Measurements from ENCODE around the gene UCP3.
"Not testable (repeated sequence)": the region's sequence is repeated elsewhere in the genome, so short reads cannot be mapped to it uniquely, and the experiment has no call there.

Gene UCP3

DNA sequence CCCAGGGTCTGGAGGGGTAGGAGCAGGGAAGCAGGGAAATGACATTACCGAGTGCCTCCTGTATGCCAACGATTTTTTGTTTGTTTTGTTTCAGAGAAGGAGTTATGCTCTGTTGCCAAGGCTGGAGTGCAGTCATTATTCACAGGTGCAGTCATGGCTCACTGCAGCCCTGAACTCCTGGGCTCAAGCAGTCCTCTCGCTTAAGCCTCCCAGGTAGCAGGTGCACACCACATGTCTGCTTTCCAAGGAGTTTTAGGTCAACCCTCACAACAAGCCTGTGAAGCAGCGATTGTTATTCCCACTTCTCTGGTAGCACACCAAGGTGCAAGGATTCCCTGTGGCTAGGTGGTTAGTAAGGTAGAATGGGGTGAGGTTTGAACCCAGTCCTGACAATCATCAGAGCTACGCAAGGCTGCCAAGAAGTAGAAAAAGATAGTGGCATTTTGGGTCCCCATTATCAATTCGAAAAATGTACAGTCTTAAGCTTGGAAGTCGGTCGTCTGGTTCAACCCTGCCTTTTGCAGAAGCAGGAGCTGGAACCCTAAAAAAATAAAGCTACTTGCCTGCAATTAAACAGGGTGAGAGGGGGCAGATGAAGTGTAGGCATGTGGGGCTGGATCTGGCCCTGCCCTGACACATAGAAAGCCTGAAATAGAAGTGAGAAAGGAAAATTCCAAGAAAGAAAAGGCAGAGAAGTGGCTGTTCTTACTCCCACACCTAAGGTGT is 9.1 kb downstream of the UCP3 start:
- no peak for DNase-seq

DNA sequence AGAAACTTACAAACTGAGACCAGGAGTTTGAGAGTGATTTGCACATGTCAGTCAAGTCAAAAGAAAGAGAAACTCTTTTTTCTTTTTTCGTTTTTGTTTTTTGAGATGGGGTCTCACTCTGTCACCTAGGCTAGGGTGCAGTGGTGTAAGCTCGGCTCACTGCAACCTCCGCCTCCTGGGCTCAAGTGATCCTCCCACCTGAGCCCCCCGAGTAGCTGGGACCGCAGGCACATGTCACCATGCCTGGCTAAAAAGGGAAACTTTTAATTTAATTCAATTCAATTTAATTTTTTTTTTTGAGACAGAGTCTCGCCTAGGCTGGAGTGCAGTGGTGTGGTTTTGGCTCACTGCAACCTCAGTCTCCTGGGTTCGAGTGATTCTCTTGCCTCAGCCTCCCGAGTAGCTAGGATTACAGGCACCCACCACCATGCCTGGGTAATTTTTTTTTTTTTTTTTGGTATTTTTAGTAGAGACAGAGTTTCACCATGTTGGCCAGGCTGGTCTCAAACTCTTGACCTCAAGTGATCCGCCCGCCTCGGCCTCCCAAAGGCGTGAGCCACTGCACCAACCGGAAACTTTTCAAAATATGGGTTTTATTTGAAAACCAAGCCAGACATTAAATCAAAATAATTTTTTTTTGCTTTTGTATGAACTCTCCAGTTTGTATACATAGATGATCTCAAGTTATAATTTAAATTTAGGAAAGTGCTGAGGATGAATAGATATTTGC is 9.9 kb downstream of the UCP3 start:
- DNase-seq: no peak

DNA sequence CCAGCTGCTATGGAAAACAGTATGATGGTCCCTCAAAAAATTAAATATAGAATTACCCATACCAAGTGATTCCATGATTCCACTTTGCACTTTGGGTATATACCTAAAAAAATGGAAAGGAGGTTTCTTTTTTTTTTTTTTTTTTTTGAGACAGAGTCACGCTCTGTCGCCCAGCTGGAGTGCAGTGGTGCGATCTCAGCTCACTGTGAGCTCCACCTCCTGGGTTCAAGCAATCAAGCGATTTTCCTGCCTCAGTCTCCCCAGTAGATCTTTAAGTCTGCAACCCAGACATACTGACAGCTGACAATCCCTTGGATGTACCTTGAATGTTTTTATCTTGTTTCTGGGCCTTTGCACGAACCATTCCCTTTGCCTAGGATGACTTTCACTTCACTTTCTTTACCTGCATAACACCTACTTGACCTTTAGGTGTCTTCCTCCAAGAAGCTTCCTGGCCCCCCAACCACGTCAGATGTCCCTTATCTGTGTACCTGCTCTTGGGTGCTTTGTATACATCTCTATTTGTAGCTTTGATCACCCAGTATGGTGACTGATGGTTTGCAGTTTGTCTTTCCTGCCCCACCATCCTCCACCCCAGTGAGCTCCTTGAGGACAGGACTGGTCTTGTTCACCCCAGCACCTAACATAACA is 11.6 kb downstream of the UCP3 start:
- no peak for DNase-seq

DNA sequence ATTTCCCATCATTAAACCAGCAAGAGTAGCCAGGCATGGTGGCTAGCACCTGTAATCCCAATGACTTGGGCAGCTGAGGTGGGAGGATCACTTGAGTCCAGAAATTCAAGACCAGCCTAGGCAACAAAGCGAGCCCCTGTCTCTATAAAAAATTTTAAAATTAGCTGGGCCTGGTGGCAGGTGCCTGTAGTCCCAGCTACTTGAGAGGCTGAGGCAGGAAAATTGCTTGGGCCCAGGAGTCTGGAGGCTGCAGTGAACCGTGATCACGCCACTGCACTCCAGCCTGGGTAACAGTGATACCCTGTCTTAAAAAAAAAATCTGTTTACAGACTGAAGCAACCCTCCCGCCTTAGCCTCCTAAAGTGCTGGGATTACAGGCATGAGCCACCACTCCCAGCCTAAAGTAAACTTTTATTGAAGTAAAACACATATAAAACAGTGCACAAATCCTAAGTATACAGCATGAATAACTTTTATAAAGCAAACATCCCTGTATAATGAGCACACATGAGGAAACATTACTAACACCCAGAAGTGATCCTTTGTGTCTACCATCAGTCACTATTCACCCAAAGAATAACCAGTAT is 12.6 kb downstream of the UCP3 start:
- no peak for DNase-seq

DNA sequence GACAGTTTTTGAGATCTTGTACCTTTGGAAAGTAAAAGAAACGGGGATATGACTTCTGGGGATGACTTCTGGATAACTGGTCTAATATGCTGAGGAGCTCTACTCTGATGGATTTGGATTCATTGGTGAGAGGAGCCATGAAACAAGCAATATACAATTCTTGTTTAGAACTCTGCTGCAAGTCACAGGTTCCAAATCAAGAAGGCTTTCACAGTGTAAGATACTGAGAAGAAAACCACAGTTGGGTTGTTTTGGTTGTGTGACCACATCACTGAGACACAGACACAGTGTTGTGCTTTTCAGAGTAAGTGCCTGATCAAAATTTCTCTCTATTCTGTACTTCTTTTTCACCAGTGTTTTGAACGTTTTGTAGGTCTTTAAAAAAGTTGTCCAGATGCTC is 13.2 kb downstream of the UCP3 start:
- no peak for DNase-seq

DNA sequence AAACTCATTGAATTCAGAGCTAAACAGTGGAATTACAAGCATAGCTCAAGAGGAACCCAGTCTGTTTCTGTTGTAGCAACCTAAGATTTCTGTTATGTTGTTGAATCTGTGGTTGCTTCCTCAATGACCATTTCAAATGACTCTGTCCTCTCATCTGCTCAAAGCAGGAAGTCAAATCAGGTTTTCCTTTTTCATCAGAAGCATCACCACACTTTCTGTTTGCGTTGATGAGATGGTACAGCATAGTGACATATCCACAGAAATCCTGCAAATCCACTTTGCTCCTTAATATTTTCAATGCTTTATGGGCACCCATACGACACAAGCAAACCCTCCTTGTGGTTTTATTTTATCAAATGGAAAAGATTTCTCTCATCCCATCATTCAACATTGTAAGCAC is 13.6 kb downstream of the UCP3 start:
- DNase-seq: peak; percentile 80

DNA sequence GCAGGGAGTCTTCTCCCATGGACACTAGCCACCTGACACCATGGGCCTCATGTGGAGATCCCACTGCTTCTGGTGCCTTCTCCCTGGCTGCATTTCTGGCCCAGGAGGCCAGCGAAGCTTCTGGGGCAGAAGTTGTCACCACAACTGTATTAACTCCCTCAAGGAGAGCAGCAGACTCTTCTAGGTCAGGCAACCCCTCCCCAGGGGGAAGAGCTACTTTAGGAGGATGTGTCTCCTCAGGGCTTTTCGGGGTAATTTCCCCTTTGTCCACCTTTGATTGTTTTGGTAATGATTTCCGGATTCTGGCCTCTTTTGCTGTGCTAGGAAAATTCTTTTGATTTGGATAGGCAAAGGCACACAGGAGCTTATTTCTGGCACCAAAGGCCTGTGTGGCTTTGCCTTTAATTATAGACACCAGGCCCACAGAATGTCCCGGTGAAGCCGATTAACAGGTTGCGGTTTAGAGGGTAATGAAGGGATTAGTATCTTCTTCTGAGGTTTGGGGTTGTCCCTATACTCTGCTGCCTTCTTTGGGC is 17.3 kb downstream of the UCP3 start:
- no peak for DNase-seq

DNA sequence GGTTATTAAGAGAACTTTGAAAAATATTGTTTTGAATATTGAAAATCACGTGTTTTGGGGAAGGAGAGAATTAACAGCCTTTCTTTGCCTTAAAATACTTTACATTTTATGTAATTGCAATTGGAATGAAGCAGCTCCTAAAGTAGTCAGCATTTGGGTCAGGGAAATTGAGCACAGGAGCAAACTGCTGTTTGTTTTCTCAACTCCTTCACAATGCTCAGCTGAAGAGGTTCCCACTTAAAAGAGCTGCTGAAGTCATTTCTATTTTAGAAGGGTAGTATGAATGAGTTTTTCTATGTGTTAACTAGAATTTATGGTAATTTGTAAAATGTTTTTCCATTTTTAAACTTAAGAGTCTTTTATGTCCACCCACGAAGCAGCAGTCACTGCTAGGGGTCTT is 18.2 kb downstream of the UCP3 start:
- no peak for DNase-seq

DNA sequence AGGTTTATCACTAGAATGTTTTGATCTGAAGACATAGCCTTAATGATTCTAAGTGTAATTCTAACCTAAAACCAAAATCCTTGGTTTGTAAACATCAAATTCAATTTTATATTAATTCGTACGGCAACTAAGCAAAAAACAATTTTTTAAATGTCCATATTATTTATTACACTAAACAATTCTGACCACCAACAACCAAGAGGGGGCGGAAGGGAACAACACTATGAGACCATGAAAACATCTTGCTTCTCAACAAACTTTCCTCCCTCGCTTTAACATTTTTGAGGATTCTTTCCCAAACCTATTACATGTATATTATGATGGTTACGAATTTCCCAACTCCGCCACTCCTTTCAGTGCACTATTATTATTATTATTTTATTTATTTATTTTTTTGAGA is 19.7 kb downstream of the UCP3 start:
- DNase-seq: peak; percentile 39

DNA sequence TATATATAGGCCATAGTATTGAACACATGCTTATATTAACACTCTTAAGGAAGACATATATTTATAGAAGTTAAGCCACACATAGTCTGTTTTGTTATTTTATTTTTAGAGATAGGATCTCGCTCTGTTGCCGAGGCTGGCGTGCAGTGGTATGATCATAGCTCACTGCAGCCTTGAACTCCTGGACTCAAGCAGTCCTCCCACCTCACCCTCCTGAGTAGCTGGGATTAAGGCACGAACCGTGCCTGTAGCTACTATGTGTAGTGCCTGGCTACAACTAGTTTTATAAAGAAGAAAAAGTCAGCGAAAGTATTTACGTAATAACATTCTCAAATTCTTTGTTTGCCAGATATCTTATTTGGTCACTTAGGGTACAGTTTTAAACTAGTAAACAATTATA is 20.7 kb downstream of the UCP3 start:
- no peak for DNase-seq

DNA sequence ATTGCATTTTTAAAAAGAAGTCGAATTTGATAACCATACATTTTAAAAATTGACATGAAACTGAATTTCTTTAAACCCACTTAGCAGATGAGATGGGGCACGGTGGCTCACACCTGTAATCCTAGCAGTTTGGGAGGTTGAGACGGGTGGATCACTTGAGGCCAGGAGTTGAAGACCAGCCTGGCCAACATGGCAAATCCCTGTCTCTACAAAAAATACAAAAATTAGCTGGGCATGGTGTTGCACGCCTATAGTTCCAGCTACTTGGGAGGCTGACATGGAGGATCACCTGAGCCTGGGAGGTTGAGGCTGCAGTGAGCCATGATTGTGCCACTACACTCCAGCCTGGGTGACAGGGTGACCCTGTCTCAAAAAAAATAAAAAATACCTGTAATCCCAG is 23.2 kb downstream of the UCP3 start:
- not testable (repeated sequence) for DNase-seq

DNA sequence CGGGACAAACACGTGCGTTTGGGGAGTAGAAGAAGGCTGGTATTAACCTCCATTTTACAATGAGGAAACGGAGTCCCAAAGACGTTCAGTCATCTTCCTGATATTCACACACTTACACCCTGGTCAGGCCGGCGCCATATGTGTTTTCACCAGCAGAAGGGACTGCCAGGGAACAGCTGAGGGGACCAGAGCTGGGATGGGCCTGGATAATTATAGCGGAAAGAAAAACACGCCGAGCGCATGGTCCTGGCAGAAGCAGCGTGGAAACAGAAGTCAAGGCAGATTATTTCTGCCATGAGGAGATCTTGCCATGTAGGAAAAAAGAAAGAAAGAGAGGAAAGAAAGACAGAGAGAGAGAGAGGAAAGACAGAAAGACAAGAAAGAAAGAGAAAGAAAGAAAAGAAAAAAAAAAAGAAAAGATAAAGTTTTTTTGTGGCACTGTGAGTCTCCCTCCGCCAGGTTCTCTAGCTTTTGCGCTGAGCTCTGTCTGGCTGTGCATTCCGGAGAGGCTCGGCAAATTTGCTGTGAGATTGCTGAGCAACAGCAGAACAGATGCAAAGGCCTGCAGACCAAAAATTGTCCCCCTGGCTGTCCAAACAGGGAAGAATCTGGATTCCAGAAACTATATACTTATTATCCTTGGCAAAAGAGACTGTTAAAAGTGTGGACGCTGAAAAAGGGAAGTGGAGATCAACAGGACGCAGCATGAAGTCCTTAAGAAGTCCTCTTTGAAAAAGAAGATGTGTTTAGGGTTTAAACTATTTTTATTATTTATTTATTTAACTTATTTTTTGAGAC is 24.9 kb downstream of the UCP3 start:
- peak; percentile 37 for DNase-seq

DNA sequence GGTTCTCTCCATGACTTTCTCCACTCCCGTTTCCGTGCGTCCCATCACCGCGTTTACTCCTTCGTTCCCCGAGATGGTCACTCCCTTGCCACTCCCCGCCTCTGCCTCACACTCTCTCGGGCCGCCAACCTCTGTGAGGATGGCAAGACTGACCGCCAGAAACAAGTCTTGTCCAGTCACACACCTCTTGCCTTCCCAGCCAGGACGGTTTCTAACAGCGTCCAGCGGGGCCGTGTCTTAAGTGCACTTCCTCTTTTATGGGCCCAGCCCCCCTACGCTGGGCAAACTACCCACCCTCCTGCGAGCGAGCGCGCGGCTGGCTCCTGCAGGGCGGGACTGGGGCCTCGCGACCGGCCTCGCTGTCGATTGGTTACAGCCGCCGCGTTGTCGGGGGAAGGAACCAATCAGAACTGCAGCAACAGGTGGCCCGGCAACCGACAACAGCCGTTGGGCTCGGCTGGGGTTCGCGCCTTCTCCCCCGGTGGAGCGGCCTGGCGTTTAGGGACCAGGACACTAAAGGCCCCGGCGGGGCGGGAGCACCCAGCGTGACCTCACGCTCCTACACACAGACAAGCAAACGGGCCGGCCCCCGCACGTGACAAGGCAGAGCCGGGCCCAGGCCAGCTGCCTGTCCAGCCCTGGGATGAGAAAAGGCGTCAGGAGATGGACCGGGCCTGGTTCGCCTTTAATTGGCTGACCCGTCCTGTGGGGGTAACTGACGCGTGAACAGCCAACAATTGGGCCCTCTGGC is 25.7 kb downstream of the UCP3 start:
- DNase-seq: peak; percentile 96

DNA sequence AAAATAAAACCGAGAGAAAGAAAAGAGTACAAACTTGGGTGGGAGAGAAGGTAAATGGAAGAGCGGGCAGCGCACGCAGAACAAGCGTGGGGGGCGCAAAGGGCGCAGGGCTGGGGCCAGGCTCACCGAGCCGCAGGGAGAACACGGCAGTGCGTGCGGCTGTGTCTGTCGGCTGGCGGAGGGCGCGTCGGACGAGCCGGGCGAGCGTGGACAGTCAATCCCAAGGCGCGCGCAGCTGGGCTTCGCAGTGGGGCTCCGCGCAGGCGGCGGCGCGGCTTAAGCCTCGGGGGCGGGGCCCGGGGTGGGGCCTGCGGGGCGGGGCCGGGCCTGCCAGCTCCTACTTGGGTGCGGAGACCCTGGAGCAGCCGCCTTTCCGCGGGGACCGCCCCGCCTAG is 26.3 kb downstream of the UCP3 start, which contains the start of gene UCP2:
TSS of gene UCP2 (minus strand) at position 249 of the 395 bp plus-strand sequence. CDS start 4,465 bp downstream, outside the sequence.
- peak; percentile 89 for DNase-seq

DNA sequence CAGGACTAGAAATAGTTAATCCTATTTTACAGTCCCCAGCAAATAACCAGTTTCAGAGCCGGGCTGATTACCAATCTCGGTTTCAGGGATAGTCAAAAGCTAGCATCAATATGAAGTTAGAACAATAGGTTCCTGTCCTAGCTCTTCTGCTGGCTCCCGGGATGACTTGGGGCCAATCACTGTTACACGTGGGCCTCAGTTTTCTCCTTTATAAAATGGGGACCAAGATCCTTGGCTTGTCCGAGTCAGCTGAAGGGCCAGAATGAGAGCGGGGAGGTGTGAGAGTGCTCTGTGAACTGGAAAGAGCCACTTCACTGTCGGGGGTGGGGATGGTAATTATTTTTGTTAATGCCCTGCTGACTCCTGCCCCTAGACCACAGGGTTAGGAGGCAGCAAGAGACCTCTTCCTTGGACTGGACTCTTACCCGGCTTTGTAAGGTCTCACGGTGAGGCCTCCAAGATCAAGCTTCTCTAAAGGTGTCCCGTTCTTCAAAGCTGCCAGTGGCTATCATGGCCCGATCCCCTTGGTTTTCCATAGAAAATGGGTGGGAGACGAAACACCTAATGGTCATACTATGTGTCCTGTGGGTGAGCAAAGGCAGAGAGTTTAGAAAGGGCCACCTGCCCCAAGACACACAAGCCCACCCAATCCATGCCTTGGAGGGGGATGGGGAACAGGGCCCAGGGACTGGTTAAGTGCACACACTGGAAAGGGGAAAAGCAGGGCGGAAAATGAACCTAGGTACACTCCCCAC is 27.7 kb downstream of the UCP3 start:
- DNase-seq: no peak

DNA sequence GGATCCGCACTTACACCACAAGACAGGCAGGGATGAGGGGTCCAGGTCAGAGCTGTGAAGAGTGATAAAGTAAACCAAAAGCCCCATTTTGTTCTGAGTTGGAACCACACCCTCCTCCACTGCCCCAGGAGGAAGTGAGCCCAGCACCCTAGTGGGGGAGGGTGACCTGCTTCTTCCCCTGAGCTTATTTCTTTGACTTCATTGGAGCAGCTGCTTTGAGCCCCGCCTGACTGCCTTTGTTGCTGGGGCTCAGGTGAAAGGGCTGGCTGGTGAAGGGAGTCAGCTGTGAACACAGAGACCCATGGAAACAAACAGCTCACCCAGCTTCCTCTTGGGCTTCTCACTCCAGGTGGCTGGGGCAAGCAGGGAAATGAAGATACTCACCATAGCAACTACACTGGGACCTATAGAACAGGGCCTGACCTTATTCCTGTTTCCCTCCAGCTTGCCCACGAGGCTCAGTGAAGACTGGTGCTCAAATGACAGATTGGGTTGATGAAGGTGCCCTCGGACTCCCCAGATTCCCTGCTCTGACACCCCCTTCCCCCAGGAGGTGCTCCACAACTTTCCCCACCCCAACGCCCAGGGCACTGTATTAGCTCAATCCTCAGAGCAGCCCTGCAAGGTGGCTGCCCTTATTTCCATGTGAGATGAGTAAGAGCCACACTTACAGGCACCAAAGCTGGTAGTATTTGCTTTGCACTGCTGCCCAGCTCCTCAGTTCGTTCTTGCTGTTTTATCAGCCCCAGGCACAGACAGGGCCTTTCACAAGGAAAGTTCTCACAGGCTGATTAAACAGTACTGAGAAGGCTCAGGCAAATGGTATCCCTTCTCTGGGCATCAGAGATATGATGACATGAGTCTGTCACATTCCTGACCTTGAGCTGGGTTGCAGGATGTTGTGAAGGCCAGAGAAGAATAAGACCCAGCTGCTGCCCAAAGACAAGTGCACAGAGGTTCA is 28.6 kb downstream of the UCP3 start:
- DNase-seq: peak; percentile 61

DNA sequence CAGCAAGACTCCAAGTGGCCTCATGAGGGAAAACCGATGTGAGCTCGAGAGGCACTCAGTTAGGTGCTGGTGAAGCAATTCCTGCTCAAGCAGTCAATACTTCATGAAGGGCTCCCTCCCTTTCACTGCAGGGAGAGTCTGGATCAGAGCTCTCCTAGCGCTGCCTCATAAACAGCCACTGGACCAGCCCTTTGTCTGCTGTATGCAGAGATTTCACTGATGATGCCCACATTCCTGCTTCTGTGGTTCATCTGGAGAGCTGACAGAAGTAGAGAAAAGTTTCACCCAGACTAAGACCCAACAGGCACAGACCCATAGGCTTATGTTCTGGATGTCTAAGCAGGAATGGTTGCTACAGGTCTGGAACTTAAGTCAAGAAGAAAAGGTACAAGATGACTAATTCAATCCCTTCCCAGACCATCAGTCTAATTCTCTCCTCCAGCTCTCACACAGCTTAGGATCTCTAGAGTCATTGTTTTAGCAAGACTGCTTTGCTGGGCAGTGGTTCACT is 30.3 kb downstream of the UCP3 start:
- DNase-seq: no peak

DNA sequence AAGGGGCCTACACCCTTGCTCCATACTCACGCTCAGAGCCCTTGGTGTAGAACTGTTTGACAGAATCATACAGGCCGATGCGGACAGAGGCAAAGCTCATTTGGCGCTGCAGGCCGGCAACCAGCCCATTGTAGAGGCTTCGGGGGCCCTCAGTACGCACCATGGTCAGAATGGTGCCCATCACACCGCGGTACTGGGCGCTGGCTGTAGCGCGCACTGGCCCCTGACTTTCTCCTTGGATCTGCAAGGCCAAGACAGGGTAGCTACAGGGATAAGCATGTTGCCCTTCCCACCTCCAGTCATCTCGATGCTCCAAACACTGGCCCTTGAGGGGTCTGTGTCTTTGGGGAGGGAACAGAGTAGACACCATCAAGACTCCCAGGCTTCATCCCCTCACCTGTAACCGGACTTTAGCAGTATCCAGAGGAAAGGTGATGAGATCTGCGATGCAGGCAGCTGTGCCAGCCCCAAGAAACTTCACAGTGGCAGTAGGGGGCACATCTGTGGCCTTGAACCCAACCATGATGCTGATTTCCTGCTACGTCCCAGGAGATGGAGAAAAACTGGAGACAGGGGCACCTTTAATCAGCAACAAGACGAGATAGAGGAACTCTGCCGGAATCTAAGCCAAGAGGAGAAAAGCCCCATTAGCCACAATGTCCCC is 30.9 kb downstream of the UCP3 start:
- no peak for DNase-seq

All from suppressor macrophage treated with lipopolysaccharide for 4 hours (primary cell).